GM12801 (cell line): ENCODE measurements around the gene PTPRG.

ENCODE experiments used
- CTCF ChIP-seq: IDR thresholded peaks from one replicate; pipeline ENCODE4 v1.5.1; 2011; ENCODE audit warnings: control low read depth; ENCODE audit not compliant: insufficient read length; ENCODE audit errors: extremely low read depth

The PTPRG gene

GRCh38 chr3:62259924-62260323, 698.6 kb downstream of the PTPRG start:
- no peak for TF ChIP-seq CTCF

- TF ChIP-seq CTCF, result no peak
Observed at GRCh38 chr3:62260655-62261054, 699.3 kb downstream of the PTPRG start.

GRCh38 chr3:62261121-62261520, 699.8 kb downstream of the PTPRG start:
- no peak for TF ChIP-seq CTCF

- no peak for TF ChIP-seq CTCF
Observed at GRCh38 chr3:62261736-62262135, 700.4 kb downstream of the PTPRG start.

- TF ChIP-seq CTCF, result no peak
Observed at GRCh38 chr3:62265528-62265927, 704.2 kb downstream of the PTPRG start.

GRCh38 chr3:62266668-62267283, 705.4 kb downstream of the PTPRG start:
- no peak for TF ChIP-seq CTCF

- no peak for TF ChIP-seq CTCF
Observed at GRCh38 chr3:62276658-62277180, 715.3 kb downstream of the PTPRG start.
